Ascending aorta (tissue), 2 donors: ENCODE results near the gene DYSF. TPM values are rescaled to one million over a fixed set of nuclear protein-coding genes. Genes with fewer than 3 reads are reported as not detected.

Source experiments
- DNase-seq, 2 donors: peaks; one replicate each; pipeline ENCODE4 v3.0.0-alpha.2; 2019; ENCODE audit warnings: low spot score in 2 of 2
- H3K27ac ChIP-seq, 2 donors: fragments of 200-600 bp; sonication (generic); one replicate each; pipeline ENCODE4 v1.5.1; 2016 to 2017; ENCODE audit warnings: mild to moderate bottlenecking in 1 of 2
- H3K27me3 ChIP-seq: fragments of 200-600 bp; sonication (generic); one replicate; pipeline ENCODE4 v1.5.1; 2017
- H3K36me3 ChIP-seq, 2 donors: fragments of 200-600 bp; sonication (generic); one replicate each; pipeline ENCODE4 v1.5.1; 2016
- H3K4me1 ChIP-seq, 2 donors: fragments of 200-600 bp; sonication (generic); one replicate each; pipeline ENCODE4 v1.5.1; 2016 to 2017; ENCODE audit warnings: mild to moderate bottlenecking in 1 of 2
- H3K4me3 ChIP-seq, 2 donors: fragments of 200-600 bp; sonication (generic); one replicate each; pipeline ENCODE4 v1.5.1; 2016 to 2017; ENCODE audit warnings: mild to moderate bottlenecking in 1 of 2
- H3K9me3 ChIP-seq, 2 donors: fragments of 200-600 bp; sonication (generic); one replicate each; pipeline ENCODE4 v1.5.1; 2016
- CTCF ChIP-seq, 3 experiments: fragments of 200-600 bp in 2 of 3; fragments of 450-650 bp in 1 of 3; sonication (generic) in 2 of 3; IDR thresholded peaks; one replicate each; pipeline ENCODE4 v1.5.1; 2016 to 2019; ENCODE audit warnings: antibody characterized with exemption in 3 of 3, mild to moderate bottlenecking in 1 of 3, moderate library complexity in 1 of 3
- intact Hi-C: fragments of 100-400 bp; cut with DNase I; formaldehyde crosslinking; loops from one replicate; pipeline ENCODE4 v1.15.1; 2023
- total RNA-seq: library from RNA; depleted of rRNA; stranded (reverse); fragments of >200 nt; gene quantifications from one replicate; pipeline ENCODE4 v1.1.0, GENCODE V29; 2016

Gene DYSF
- total RNA-seq, 1 donor from 2014 or later, result 58.3 TPM

GRCh38 chr2:71686781-71687180 is 233.4 kb downstream of the DYSF start:
- Histone ChIP-seq H3K27me3 (no peaks in the 10 kb centered on the region), H3K4me3 (no peak overlapping the region), H3K4me1 (peaks cover 3% of the 10 kb centered on the region in 2 donors), H3K36me3 (no peaks in the 10 kb centered on the region), H3K9me3 (no peaks in the 10 kb centered on the region), H3K27ac (no peak overlapping the region)
- intact Hi-C loops, result loop anchor here (5.0 kb wide), 2 partner anchors 124 to 139 kb away; no protein-coding TSS in a partner anchor
- no peak for DNase-seq
- no peak for TF ChIP-seq CTCF (IDR thresholded peaks at IDR 0.05)

- Histone ChIP-seq H3K36me3 (no peaks in the 10 kb centered on the region), H3K4me3 (no peak overlapping the region), H3K27ac (no peak overlapping the region), H3K4me1 (peaks cover 3% of the 10 kb centered on the region in 2 donors), H3K9me3 (no peaks in the 10 kb centered on the region), H3K27me3 (no peaks in the 10 kb centered on the region)
- no peak for DNase-seq
- intact Hi-C loops, result loop anchor here (5.0 kb wide), 2 partner anchors 125 to 140 kb away; no protein-coding TSS in a partner anchor
- TF ChIP-seq CTCF (IDR thresholded peaks at IDR 0.05), result no peak
Measured at GRCh38 chr2:71687412-71687811, 234.1 kb downstream of the DYSF start.

GRCh38 chr2:71688530-71688929 is 235.2 kb downstream of the DYSF start:
- no peaks in the 10 kb centered on the region for H3K9me3 ChIP-seq
- TF ChIP-seq CTCF (IDR thresholded peaks at IDR 0.05), result no peak
- H3K4me1 ChIP-seq, result peaks cover 3% of the 10 kb centered on the region in 2 donors
- no peaks in the 10 kb centered on the region for H3K36me3 ChIP-seq
- DNase-seq, result no peak
- H3K27me3 ChIP-seq, result no peaks in the 10 kb centered on the region
- intact Hi-C loops, result loop anchor here (5.0 kb wide), 2 partner anchors 126 to 141 kb away; no protein-coding TSS in a partner anchor
- H3K27ac ChIP-seq, result no peak overlapping the region
- H3K4me3 ChIP-seq, result no peak overlapping the region

GRCh38 chr2:71689393-71689792 is 236.0 kb downstream of the DYSF start:
- Histone ChIP-seq H3K27ac (no peak overlapping the region), H3K9me3 (no peaks in the 10 kb centered on the region), H3K4me3 (no peak overlapping the region), H3K4me1 (peaks cover 3% of the 10 kb centered on the region in 2 donors), H3K27me3 (no peaks in the 10 kb centered on the region), H3K36me3 (no peaks in the 10 kb centered on the region)
- TF ChIP-seq CTCF (IDR thresholded peaks at IDR 0.05), result no peak
- no peak for DNase-seq
- intact Hi-C loops, result loop anchor here (5.0 kb wide), 2 partner anchors 127 to 142 kb away; no protein-coding TSS in a partner anchor

- Histone ChIP-seq H3K27me3 (no peaks in the 10 kb centered on the region), H3K4me1 (peaks cover 0 to 3% of the 10 kb centered on the region in 2 donors), H3K27ac (no peak overlapping the region), H3K4me3 (no peak overlapping the region), H3K9me3 (no peaks in the 10 kb centered on the region), H3K36me3 (no peaks in the 10 kb centered on the region)
- no peak for TF ChIP-seq CTCF (IDR thresholded peaks at IDR 0.05)
- no peak for DNase-seq
- intact Hi-C loops, result loop anchor here (5.0 kb wide), 3 partner anchors 107 to 143 kb away; no protein-coding TSS in a partner anchor
Measured at GRCh38 chr2:71689968-71690834, 236.8 kb downstream of the DYSF start.
